Esophagus muscularis mucosa (tissue), 4 donors: ENCODE data around the gene LTBP1.

Experiments used
- CTCF ChIP-seq, 3 experiments: fragments of 200-600 bp in 2 of 3; fragments of 450-650 bp in 1 of 3; sonication (generic) in 2 of 3; IDR thresholded peaks; one replicate each; pipeline ENCODE4 v1.5.1; 2017 to 2019; ENCODE audit warnings: antibody characterized with exemption in 3 of 3, mild to moderate bottlenecking in 2 of 3, moderate library complexity in 1 of 3
- EP300 ChIP-seq: sonication (generic); formaldehyde crosslinking; IDR thresholded peaks from one replicate; pipeline ENCODE4 v1.6.1; 2017; ENCODE audit warnings: antibody characterized with exemption
- POLR2A ChIP-seq: fragments of 450-650 bp; IDR thresholded peaks from one replicate; pipeline ENCODE4 v1.6.1; 2017; ENCODE audit warnings: antibody characterized with exemption, moderate library complexity, mild to moderate bottlenecking, low read depth

GRCh38 chr2:33000986-33001385, 54.2 kb downstream of the LTBP1 start:
- no peak for TF ChIP-seq CTCF (IDR thresholded peaks at IDR 0.05)
- TF ChIP-seq POLR2A, result no peak
- TF ChIP-seq EP300, result no peak
